IPS-11a (cell line): ENCODE data around the gene TMEM208.

Source experiments
- H3K4me3 ChIP-seq: one replicate; pipeline ENCODE4 v1.5.1; 2013; ENCODE audit warnings: low read depth, low read length, control low read depth

Gene TMEM208

GRCh38 chr16:67234180-67234597 is 7.3 kb downstream of the TMEM208 start:
- no peak overlapping the region for H3K4me3 ChIP-seq

- H3K4me3 ChIP-seq = no peak overlapping the region
Measured at GRCh38 chr16:67235816-67236562, 9.1 kb downstream of the TMEM208 start.

GRCh38 chr16:67236563-67237395 is 9.8 kb downstream of the TMEM208 start:
- no peak overlapping the region for H3K4me3 ChIP-seq

GRCh38 chr16:67237396-67238277 is 10.7 kb downstream of the TMEM208 start:
- H3K4me3 ChIP-seq = no peak overlapping the region

GRCh38 chr16:67238278-67238575 is 11.3 kb downstream of the TMEM208 start:
- no peak overlapping the region for H3K4me3 ChIP-seq

GRCh38 chr16:67238806-67239470 is 12.0 kb downstream of the TMEM208 start:
- H3K4me3 ChIP-seq = no peak overlapping the region

- H3K4me3 ChIP-seq = no peak overlapping the region
Measured at GRCh38 chr16:67240506-67240905, 13.6 kb downstream of the TMEM208 start.

GRCh38 chr16:67241008-67241900 is 14.3 kb downstream of the TMEM208 start:
- H3K4me3 ChIP-seq = no peak overlapping the region

- H3K4me3 ChIP-seq = no peak overlapping the region
Measured at GRCh38 chr16:67242138-67242730, 15.3 kb downstream of the TMEM208 start.

DNA sequence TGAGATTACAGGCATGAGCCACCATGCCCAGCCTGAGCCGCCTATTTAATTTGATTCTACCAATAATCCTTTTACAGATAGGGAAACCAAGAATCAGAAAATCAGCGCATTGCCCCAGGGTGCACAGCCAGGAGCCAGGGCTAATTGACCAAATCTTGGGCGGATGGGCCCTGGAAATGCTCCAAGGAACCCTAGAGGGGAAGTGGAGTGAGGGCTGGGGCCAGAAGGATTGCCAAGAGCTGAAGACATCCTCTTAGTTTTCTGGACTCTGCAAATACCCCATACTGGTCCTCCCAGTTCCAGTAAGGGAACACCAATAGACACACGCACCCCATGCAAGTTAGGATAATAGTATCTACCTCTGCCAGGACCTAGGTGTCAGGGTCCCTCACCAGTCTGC is 16.6 kb downstream of the TMEM208 start:
- H3K4me3 ChIP-seq = no peak overlapping the region

GRCh38 chr16:67244387-67245185 is 17.7 kb downstream of the TMEM208 start:
- H3K4me3 ChIP-seq = no peak overlapping the region

GRCh38 chr16:67245186-67245585 is 18.3 kb downstream of the TMEM208 start:
- H3K4me3 ChIP-seq = no peak overlapping the region

DNA sequence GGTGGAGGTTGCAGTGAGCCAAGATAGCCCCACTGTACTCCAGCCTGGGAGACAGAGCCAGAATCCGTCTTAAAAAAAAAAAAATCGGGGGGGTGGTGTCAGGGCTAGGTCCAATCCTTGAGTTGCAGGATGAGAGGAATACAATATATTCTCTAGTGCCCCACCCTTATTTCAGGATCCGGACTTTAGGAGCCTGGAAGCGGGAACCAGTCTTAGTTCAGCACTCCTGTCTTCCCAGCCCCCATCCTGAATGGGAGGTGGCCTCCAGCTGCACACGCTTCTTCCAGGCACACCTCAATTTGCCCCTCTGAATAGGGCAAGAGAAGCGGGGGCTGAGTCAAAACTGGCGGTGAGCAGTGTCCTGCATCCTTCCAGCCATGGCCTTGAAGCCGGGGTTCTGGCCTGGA is 18.7 kb downstream of the TMEM208 start:
- peak overlapping the region; percentile 76 for H3K4me3 ChIP-seq

DNA sequence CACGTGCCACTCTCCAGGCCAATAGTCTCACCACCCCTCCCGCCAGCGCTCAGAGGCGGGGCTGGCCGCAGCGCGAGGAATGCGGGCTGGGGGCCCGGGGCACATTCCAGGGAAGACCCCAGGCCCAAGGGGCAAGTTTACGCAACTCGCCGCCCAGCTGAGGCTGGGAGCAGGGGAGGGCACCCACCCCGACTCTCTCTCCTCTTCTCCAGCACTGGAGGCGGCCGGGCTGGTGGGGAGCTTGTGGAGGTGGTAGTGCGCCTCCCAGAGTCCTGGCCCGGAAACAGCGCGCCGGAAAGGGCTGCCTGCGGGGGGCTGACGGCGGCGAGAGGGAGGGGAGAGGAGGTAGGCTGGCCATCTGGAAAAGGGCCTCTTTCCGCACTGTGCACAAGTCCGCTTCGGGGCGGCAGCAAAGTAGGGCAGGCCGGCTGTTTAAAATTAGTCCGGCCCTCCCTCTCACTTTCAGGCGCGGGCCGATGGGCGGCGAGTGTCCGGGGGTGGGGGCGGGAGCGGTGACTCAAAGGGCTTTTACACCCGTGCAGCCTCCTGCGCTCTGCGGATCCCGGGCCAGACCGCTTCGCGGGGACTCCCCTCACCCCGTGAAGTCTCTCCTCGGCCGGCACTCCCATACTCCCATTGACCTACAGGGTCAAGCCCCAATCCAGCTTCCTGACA is 19.3 kb downstream of the TMEM208 start:
- peak overlapping the region; percentile 76 for H3K4me3 ChIP-seq

DNA sequence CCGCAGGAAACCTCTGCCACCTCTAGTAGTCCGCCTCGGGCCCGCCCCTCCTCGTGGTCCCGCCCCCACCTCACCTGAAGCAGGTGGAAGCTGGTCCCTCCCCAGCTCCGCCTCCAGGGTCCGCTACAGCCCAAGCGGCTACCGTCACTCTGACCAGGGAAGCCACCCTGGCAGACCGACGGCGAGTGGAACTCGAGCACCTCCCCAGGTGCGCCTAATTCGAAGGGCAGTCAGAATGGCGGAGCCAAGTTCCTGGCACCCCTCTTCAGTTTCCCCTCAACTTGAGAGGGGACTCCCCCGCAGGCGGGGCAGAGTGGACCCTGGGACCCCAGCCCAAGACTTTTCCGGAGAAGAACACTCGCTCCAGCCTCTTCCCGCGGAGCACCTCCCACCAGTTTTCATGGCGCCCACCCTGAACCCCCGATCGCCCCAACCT is 19.8 kb downstream of the TMEM208 start:
- H3K4me3 ChIP-seq = peak overlapping the region; percentile 76

GRCh38 chr16:67247192-67248072 is 20.5 kb downstream of the TMEM208 start, which contains the start of gene FHOD1:
Gene FHOD1, minus strand, starts transcription at chr16:67247481. Its CDS starts 71 bp downstream, at chr16:67247410.
- H3K4me3 ChIP-seq = peak within 1 kb of the TSS; percentile 76

DNA sequence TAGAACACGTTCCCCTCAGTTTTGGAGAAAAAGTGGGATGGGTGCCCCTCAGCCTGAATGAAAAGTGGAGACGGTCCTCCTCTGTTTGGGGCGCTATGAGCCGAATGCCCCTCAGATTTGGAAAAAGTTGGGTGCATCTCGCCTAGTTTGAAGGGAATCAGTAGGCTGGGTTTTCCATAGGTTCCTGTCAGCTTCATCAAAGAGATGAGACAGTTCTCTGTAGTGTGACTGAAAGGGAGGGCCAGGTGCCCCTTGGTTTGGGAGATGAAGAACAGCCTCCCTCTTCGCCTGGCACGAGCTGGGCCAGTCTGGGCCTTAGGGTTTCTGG is 21.1 kb downstream of the TMEM208 start:
- H3K4me3 ChIP-seq = peak overlapping the region; percentile 47
